OCI-M1 (cell line): Measurements from ENCODE around the gene FAM72D.
"Not testable (repeated sequence)": the region's sequence is repeated elsewhere in the genome, so short reads cannot be mapped to it uniquely, and the experiment has no call there.

Source experiments
- DNase-seq: peaks from one replicate; lab custom pipeline; 2025; lab: John Stamatoyannopoulos, UW

FAM72D gene

GRCh38 chr1:145146308-145146707 lies 50.5 kb downstream of the FAM72D start:
- not testable (repeated sequence) for DNase-seq

- DNase-seq: not testable (repeated sequence)
Measured at GRCh38 chr1:145147172-145147571, 51.4 kb downstream of the FAM72D start.

- DNase-seq: not testable (repeated sequence)
Measured at GRCh38 chr1:145155421-145155820, 59.6 kb downstream of the FAM72D start.

GRCh38 chr1:145155873-145156272 lies 60.1 kb downstream of the FAM72D start:
- DNase-seq: not testable (repeated sequence)

GRCh38 chr1:145156891-145157610 lies 61.3 kb downstream of the FAM72D start:
- not testable (repeated sequence) for DNase-seq

- DNase-seq: not testable (repeated sequence)
Measured at GRCh38 chr1:145157715-145158114, 61.9 kb downstream of the FAM72D start.

GRCh38 chr1:145161046-145161752 lies 65.4 kb downstream of the FAM72D start:
- not testable (repeated sequence) for DNase-seq
